Hepatic stellate cell (primary cell): Measurements from ENCODE around the gene KLF1.
A peak's percentile ranks its signal among the peaks of the same experiment; 100 is the strongest.
"Not testable (repeated sequence)": the region's sequence is repeated elsewhere in the genome, so short reads cannot be mapped to it uniquely, and the experiment has no call there.

Experiments
- DNase-seq: peaks from one replicate; pipeline ENCODE4 v3.0.0; 2011; ENCODE audit warnings: low spot score

The KLF1 gene

GRCh38 chr19:12867120-12868099, 19.6 kb downstream of the KLF1 start:
- peak; percentile 87 for DNase-seq

DNA sequence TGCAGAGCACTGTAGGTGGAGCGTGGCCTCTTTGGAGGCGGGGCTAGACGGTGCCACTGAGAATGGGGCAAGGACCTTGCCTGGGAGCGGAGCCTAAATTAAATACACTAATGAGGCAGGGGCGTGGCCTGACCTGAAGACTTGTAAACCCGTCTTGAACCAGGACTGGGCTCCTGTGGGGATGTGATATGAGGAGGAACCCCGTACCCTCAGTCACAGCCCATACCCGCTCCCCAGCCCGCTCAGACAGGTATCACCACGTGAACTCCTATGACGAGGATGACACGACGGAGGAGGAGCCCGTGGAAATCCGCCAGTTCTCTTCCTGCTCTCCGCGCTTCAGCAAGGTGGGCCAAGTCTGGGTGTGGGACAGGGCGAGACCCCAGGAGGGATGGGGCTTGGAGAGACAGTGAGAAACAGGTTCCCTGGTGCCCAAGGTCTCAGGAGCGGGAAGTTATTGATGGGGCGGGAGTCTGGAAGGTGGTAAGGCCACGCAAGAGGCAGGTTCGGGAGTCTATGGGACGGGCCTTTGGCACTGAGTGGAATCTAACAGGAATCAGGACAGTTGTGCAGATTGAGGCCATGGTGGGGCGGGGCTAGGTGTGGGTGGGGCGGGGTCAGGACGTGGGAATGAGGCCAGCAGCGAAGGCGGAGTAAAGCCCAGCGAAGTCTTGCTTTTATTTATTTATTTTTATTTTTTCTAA, 20.4 kb downstream of the KLF1 start:
- DNase-seq = no peak

DNA sequence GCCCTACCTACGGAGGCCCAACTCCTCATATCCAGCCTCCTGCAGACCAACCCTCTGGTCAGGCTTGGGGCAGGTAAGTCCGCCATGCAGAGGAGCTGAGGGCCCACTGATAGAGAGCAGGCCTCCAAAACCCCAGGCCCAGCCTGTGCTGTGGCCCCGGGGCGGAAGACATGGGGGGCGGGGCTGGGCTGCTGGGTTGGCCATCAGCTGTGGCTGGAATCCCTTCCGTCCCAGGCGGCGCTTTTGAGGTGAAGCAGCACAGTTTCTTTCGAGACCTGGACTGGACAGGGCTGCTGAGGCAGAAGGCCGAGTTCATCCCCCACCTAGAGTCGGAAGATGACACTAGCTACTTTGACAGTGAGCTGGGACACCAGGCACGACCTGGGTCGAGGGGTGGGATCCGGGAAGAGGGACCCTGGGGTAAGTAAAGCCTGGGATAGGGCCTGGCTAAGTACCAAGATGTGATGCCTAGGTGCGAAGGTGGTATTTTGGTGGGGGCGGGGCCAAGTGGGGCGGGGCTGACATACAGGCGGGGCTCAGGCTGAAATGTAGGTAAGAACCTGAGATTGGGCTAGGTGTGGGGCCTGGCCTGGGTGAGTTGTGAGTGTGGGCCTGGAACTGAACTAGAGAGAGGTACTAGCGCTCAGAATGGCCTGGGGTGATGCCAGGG, 21.1 kb downstream of the KLF1 start:
- no peak for DNase-seq

DNA sequence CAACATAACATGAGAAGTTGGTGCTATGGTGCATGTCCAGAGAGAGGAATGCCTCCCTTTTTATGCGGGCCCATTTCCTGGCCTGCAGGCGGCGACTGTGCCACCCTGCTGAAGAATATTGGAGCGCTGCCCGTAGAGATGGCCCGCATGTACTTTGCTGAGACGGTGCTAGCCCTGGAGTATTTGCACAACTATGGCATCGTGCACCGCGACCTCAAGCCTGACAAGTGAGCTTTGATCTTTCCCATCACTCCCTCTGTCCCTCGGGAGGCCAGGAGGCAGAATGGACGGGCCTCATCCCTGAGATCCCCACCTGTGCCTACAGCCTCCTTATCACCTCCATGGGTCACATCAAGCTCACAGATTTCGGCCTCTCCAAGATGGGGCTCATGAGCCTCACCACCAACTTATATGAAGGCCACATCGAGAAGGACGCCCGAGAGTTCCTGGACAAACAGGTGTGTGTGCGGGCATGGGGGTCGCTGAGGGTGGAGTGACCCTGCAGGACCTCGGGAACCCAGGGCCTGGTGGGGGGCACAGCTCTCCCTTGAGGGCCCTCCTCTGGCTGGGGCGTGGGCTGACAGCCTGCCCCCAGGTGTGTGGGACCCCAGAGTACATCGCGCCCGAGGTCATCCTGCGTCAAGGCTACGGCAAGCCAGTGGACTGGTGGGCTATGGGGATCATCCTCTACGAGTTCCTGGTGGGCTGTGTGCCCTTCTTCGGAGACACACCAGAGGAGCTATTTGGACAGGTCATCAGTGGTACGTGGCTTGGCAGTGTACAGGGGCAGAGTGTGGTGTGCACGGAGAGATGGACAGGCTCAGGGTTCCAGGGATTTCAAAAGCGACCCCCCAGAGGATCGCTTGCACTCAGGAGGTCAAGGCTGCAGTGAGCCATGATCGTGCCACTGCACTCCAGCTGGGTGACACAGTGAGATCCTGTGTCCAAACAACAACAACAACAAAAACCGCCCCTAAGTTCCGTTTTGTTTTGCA, 22.0 kb downstream of the KLF1 start:
- no peak for DNase-seq

GRCh38 chr19:12864143-12864542, 22.9 kb downstream of the KLF1 start:
- DNase-seq = no peak

DNA sequence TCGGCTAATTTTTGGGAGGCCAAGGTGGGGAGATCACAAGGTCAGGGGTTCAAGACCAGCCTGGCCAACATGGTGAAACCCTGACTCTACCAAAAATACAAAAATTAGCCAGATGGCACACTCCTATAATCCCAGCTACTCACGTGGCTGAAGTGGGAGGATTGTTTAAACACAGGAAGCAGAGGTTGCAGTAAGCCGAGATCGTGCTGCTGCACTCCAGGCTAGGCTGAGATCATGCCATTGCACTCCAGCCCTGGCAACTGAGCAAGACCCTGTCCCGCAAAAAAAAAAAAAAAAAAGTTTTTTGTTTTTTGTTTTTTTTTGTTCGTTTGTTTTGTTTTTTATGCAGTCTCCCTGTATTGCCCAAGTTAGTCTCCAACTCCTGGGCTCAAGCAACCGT, 27.5 kb downstream of the KLF1 start:
- no peak for DNase-seq

DNA sequence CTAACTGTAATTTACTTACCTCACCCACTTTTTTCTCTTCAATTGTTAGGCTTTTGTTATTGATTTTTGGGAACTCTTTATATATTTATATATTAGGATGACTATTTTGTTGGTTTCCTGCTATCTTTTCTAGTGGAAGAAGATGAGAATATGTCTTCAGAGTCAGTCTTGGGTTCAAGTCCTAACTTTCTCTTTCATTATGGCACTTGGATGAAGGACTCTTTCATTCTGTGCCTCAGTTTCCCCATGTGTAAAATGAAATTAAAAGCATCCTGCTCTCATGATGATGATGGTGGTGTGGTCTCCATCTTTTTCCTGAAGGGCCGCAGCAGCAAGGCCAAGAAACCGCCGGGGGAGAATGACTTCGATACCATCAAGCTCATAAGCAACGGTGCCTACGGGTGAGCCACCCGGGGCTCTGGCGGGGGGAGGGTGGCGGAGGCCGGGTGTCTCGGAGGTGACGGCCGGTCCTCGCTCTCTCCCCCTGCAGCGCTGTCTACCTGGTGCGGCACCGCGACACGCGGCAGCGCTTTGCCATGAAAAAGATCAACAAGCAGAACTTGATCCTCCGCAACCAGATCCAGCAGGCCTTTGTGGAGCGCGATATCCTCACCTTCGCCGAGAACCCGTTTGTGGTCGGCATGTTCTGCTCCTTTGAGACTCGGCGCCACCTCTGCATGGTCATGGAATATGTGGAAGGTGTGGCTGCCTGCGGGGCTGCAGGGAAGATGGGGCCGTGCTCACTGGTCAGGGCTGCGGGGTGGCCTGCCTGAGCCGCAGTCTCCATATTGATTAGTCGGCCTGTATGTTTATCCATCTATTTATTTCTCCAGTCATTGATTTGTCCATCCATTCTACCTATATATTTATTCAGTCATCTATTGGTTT, 28.7 kb downstream of the KLF1 start:
- DNase-seq = no peak

- no peak for DNase-seq
Observed at GRCh38 chr19:12856653-12857052, 30.3 kb downstream of the KLF1 start.

DNA sequence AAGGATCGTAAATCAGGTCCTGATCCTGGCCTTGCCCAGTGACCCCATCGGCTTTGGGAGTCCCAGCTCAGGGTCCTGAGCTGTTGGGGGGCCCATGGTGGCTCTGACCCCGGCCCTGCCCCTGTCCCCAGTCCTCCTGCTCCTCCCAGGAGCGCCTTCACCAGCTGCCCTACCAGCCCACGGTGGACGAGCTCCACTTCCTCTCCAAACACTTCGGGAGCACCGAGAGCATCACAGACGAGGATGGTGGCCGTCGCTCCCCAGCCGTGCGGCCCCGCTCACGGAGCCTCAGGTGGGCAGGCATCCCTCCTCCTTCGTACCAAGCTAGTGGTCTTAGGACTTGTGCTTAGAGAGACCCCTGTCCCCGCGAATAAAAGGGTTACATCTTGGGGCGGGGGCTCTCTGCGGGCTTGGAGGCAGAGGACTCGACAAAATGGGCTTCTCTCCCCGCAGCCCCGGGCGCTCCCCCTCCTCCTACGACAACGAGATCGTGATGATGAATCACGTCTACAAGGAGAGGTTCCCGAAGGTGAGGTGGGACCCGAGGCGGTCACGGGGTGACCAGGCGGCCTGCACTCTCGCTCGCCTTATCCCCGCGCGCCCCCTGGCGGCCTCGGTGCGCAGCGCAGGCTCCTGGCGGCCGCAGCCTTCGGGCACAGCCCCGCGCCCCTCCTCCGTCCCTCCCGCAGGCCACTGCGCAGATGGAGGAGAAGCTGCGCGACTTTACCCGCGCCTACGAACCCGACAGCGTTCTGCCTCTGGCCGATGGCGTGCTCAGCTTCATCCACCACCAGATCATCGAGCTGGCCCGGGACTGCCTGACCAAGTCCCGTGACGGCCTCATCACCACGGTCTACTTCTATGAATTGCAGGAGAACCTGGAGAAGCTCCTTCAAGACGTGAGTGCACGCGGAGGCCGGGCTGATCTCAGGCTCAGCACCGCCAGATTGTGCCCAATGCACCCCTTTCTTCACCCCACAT, 39.6 kb downstream of the KLF1 start:
- DNase-seq = peak; percentile 87

DNA sequence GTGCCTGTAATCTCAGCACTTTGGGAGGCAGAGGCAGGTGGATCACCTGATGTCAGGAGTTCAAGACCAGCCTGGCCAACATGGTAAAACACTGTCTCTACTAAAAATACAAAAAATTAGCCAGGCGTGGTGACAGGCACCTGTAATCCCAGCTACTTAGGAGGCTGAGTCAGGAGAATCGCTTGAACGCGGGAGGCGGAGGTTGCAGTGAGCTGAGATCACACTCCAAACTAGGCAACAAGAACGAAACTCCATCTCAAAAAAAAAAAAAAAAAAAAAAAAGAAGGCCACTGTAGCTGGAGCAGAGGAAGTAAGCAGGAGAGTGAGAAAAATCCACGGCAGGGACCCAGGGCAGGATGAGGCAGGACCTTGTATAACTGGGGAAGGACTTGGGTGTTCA, 40.4 kb downstream of the KLF1 start:
- not testable (repeated sequence) for DNase-seq

- DNase-seq = no peak
Observed at GRCh38 chr19:12843999-12844732, 42.8 kb downstream of the KLF1 start.

GRCh38 chr19:12843328-12843727, 43.7 kb downstream of the KLF1 start:
- DNase-seq = no peak

DNA sequence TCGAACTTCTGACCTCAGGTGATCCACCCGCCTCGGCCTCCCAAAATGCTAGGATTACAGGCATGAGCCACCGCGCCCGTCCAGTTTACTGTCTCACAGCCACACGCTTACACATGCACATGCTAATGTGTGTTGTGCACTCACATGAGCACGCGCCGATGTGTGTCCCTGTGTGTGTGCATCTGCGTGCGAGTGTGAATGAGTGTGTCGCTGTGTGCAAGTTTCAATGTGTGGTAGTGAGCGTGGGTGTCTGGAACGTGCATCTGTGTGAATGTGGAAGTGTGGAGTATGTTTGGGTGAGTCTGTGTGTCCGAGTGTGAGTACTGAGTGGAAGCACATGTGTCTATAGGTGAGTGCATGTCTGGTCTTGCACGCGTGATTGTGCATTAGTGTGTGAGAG, 44.5 kb downstream of the KLF1 start:
- DNase-seq = no peak

DNA sequence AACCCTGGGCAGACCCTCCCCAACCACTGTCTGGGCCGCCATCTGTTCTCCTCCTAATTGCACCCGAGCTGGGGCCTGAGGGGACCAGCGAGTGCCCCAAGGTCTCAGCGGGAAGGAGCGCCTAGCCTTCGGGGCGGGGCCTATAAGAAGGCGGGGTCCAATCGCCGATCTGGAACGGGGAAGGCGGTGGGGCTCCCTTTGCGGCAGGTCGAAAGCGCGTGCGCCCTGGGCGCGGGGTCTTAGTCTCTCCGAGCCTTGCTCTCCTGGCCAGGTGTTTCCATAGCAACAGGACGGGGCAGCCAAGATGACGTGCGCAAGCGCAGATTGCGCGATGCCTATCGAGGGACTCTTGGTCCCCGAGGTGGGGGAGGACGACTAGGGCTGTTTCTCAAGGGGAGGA, 45.9 kb downstream of the KLF1 start:
- DNase-seq = no peak

DNA sequence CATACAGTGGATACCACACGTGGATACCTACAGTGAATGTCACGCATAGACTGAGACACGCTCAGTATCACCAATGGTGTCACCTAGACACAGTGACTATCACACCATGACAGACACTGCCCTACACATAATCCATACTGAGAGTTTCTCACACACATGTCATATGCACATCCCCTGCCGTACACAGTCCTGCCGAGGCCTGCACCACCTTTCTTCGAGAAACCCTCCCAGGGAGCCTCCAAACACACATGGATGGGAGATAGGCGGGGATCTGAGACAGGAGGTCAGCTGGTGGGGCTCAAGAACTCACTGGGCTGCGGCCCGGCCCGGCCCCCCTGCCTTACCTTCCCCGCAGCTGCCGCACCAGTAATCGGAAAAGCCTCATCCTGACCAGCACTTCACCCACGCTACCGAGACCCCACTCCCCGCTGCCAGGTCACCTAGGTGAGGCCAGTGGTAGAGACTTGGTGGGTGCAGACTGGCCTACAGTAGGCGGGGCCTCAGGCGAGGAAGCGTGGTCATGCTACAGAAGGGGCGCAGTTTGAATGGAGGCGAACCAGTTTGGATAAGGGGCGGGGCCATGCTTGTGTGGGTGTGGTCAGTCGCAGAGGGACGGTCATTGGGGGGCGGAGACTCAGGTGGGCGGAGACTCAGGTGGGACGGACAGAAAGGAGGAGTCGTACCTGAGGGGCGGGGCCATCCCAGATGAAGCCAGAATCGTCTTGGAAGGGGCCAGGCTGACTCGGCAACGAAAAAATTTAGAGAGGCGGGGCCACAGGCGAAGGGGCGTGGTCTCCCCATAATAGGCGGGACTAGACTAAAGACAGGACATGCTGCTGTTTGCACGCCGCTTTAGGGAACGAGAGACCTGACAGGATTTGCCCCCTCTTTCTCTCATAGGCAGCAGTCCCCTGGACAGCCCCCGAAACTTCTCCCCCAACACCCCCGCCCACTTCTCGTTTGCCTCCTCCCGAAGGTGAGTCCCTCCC, 46.6 kb downstream of the KLF1 start:
- no peak for DNase-seq

GRCh38 chr19:12838886-12839756, 47.9 kb downstream of the KLF1 start:
- no peak for DNase-seq
